HG02642 (cell line): ENCODE results near the gene KRT7.
"Not testable (repeated sequence)": the region's sequence is repeated elsewhere in the genome, so short reads cannot be mapped to it uniquely, and the experiment has no call there.

Experiments
- ATAC-seq: cut with Tn5 transposase; IDR thresholded peaks from one replicate; pipeline ENCODE4 v1.9.1; 2021; ENCODE audit warnings: mild to moderate bottlenecking; ENCODE audit not compliant: unreplicated experiment, poor library complexity

The KRT7 gene

GRCh38 chr12:52227606-52228166 is 5.4 kb upstream of the KRT7 start:
- no peak for ATAC-seq

DNA sequence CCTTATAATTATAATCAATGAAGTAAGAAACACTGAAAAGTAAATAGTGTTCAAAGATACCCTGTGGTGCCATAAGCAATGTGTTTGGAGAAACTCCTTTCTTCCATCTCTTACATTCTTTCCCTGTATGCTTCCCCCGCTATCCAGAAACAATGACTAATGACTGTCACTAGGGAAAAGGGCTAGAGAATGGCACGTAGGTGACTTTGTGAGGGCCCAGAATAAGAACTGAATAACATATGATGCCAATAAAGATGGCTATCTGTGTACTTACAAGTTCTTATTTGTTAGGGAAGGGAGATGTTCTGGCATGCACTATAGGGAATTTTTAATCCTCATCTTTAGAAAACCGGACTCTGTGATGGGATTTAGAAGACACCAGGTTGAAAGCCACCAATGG is 4.7 kb upstream of the KRT7 start:
- no peak for ATAC-seq

DNA sequence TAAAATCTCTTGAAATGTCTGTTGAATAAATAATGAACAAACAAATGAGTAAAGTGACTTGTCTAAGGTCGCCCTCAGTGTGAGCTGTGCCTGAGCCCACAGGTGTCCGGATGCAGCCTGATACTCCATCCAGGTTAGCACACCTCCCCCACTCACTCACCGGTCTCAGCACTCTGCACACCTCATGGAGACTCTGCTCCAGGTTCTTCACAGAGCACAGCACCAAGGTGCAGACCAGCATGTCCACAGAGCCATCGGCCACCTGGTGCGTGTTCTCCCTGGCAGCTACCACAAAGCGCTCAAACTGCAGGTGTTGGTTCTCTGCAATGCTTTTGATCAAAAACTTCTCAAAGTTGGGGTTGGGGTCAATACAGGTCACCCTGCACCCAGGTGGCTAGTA is 4.1 kb upstream of the KRT7 start:
- ATAC-seq = no peak

GRCh38 chr12:52229836-52230343 is 3.2 kb upstream of the KRT7 start:
- no peak for ATAC-seq

- ATAC-seq = no peak
These were observed 2.4 kb upstream of the KRT7 start for GRCh38 chr12:52230364-52231281.

DNA sequence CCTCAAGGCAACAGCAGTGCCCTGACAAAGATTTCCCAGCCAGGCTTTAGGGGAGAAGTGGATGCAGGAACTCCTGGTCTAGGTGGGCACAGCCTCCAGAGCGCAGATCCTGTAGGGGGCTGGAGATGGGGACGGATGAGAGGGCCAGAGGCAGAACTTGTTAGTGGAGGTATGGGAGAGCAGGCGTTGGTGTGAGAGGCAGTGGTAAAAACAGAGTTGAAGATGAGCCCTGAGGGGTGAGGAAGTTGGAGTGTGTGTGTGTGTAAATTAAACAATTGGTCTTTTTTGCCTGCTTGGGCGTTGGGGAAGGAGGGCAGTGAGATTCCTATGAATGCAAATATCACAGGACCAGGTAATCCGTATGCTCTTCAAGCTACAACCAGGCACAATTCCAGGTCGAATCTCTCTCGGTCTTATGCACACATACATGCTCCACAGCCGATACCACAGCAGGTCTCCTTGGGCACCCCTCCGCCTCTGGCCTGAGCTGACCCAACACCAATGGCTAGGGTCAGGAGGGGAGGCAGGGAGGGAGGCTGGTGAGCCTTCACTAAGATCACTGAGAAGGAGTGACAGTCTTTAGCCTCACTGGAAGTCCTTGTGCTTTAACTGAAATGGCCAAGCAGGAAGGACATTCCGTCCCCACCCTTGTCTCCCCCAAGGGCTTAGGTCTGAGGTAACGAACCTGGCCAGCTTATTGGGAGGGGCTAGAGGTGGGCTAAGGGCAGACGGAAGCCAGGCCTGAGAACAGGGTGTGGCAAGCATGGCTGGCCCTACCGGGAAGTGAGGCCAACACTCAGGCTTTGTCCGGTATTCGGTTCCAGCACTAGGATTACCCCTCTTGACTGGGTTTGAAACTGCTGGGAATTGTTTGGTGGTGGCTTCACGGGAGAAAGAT is 1.5 kb upstream of the KRT7 start:
- ATAC-seq = no peak

DNA sequence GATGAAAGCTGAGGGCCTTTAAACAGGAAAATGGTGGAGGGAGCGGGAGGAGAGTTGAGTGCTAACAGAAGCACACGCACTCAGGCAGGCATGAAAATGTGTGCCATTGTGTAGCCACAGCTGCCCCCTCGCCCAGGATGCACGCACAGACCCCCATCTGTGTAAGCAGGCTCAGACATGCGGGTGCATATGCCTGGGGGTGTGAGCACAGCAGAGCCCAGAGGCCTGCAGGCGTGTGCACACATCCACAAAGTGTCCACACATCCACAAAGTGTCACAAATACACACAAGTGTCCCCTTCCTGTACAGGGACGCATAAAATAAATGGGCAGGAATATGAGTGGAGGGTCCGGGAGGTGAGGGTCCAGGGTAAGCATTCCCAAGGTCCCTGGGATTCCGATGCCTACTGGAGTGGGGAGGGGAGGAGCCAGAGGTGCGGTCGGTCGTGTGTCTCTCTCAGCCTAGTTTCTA is 805 bp upstream of the KRT7 start:
- no peak for ATAC-seq

DNA sequence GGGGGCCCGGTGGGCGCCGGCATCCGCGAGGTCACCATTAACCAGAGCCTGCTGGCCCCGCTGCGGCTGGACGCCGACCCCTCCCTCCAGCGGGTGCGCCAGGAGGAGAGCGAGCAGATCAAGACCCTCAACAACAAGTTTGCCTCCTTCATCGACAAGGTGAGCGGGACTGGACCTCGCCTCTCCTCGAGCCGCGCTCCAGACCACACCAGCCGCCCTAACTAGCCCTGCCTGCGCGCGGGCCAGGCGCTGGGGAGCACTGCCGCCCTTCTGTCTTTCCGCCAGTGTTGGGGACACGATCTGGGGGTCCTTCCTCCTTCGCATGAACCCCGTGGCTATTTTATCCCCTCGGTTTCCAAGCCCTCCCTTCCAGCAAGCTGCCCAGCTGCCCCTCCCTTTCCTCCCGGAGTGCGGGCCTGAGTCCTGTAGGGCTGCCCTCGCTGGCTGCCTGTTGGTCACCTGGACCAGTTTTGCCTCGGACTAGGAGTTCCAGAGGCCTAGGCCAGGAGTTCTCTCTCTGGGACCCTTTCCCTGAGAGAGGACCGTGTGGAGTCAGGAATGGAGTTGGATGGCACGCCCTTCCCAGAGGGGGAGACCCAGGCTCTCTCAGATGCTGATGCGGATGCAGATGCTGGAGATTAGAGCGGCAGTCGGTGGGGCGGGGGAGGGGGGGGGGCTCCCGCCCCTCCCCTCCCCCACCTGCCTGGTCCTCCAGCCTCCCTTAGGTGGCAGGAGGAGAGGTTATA is 592 bp downstream of the KRT7 start:
- ATAC-seq = no peak

GRCh38 chr12:52234223-52234810 is 1.3 kb downstream of the KRT7 start:
- ATAC-seq = no peak

DNA sequence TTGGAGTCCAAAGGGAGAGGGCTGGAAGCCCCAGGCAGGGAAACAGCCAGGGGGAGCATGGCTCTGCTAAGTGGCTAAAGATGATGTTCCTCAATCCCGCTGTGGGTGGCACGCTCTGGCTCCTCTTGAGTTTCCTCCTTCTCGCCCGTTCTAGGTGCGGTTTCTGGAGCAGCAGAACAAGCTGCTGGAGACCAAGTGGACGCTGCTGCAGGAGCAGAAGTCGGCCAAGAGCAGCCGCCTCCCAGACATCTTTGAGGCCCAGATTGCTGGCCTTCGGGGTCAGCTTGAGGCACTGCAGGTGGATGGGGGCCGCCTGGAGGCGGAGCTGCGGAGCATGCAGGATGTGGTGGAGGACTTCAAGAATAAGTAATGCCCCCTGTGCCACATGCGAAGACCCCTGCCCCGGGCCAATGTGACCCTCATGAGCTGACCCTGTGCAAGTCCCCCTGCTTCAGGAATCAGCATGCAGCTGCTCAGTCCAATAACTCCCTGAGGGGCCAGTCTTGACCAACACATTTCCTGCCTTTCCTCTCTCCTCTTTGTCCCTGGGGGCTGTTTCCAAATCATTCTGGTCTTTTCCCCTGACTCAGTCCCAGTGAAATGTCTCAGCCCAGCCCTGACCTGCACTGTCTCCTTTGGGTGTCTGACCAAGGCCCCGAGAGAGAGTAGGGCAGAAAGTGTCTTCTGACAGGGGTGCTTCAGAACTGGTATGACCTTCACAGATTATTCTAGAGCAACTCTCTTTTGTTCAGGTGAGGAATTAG is 2.1 kb downstream of the KRT7 start:
- no peak for ATAC-seq

GRCh38 chr12:52235822-52236361 is 2.8 kb downstream of the KRT7 start:
- no peak for ATAC-seq

GRCh38 chr12:52236386-52237050 is 3.5 kb downstream of the KRT7 start:
- ATAC-seq = no peak

DNA sequence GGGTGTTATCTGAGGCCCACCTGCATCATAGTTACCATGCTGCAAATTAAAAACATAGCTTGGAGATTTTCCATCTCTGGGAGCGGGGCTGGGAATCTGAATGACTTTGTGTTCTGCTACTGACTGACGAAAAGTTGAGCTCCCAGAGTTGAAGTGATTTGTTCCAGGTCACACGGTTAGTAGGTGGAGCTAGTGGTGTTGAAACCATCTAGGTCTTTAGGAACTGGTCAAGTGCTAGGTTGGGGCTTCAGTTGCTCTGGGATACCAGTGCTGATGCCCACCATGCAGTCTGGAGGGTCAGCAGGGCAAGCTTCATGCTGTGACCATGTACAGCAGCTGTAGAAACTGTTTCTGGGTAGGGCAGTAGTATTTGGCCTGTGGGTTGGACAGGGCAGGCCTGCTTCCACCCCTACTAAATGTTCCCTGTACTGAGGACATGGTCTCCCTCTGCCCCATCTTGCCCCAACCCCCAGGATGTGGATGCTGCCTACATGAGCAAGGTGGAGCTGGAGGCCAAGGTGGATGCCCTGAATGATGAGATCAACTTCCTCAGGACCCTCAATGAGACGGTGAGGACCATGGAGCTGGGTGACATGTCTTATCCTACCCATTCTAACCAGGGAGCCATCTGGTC is 5.3 kb downstream of the KRT7 start:
- no peak for ATAC-seq

DNA sequence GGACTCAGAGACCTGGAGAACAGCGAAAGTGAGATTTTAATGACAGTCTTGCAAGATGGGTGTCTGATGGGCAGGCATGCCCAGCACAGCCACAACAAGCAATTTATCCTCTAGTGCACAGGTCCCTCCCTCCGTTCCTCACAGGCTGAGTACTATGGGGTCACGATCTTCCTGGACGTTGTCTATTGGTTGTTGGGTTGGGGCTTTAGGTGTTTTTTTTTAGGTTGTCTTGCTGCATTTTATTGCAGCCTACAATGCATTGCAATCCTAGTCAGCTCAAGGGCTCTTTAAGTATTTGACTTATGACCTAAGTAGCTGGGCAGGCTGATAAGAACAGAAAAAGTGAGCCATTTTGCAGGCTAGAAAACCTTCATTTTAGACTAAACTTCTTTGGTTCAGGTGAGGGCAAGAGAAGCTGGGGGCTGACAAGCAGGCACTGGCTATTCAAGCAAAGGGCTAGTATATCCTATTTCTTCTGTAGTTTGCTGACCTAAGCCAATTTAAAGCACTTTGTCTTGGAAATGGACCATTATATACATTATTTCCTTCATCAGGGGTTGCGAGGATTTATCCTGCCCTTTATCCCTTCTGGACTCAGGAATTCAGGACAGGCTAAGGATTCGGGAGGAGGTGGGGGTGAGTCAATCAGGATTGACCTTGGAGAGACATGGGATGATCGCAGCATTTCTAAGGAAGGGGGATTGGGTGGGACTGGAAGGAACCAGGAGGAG is 6.0 kb downstream of the KRT7 start:
- no peak for ATAC-seq

DNA sequence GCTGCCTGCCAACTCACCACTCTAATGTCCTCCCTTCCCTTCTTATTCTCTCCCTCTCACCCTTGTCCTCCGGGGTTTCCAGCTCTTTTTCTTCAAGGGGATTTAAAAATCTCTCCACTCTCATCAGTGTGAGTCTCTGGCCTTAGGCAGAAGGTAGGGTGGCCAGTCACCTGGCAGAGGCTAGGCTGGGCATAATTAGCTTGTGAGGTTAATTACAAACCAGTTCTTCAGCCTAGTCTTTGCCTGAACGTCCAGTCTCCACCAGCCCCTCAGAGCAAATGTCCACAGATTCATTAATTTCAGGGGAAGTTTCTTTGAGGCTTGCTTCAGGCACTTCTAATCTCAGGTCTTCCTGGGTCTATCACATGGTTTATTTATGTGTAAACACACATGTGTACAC is 6.7 kb downstream of the KRT7 start:
- ATAC-seq = no peak

DNA sequence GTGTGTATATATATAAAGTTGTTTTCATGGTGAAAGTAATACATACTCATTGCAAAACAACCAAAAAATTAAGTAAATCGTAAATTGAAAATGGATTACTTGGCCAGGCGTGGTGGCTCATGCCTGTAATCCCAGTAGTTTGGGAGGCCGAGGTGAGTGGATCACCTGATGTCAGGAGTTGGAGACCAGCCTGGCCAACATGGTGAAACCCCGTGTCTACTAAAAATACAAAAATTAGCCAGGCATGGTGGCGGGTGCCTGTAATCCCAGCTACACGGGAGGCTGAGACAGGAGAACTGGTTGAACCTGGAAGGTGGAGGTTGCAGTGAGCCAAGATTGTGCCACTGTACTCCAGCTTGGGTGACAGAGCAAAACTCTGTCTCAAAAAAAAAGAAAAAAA is 7.2 kb downstream of the KRT7 start:
- ATAC-seq = not testable (repeated sequence)
